Measurements from ENCODE around the gene KRTAP16-1. TPM values are rescaled to one million over a fixed set of nuclear protein-coding genes. Genes with fewer than 3 reads are reported as not detected.
"Not testable (repeated sequence)": the region's sequence is repeated elsewhere in the genome, so short reads cannot be mapped to it uniquely, and the experiment has no call there.

Gene KRTAP16-1
- total RNA-seq, 1 donor from 2014 or later: not detected

GRCh38 chr17:41271858-41272257 lies 37.3 kb downstream of the KRTAP16-1 start:
- H3K36me3 Mint-ChIP-seq (ENCODE audit: low read depth, unreplicated experiment): no peaks in the 10 kb centered on the region
- H3K27me3 Mint-ChIP-seq (ENCODE audit: unreplicated experiment): no peaks in the 10 kb centered on the region
- no peak for TF ChIP-seq CTCF (IDR thresholded peaks at IDR 0.05; ENCODE audit: unreplicated experiment)
- no peaks in the 10 kb centered on the region for H3K9me3 Mint-ChIP-seq (ENCODE audit: unreplicated experiment)
- H3K27ac Mint-ChIP-seq (ENCODE audit: unreplicated experiment): no peak overlapping the region
- no peak for DNase-seq (ENCODE audit: low spot score)
- H3K4me3 Mint-ChIP-seq (ENCODE audit: unreplicated experiment): no peak overlapping the region
- H3K4me1 Mint-ChIP-seq (ENCODE audit: unreplicated experiment): no peaks in the 10 kb centered on the region

GRCh38 chr17:41271323-41271722 lies 37.8 kb downstream of the KRTAP16-1 start:
- DNase-seq (ENCODE audit: low spot score); H3K4me1 Mint-ChIP-seq (ENCODE audit: unreplicated experiment); H3K4me3 Mint-ChIP-seq (ENCODE audit: unreplicated experiment); H3K27ac Mint-ChIP-seq (ENCODE audit: unreplicated experiment); H3K27me3 Mint-ChIP-seq (ENCODE audit: unreplicated experiment); H3K36me3 Mint-ChIP-seq (ENCODE audit: low read depth, unreplicated experiment); H3K9me3 Mint-ChIP-seq (ENCODE audit: unreplicated experiment): not testable (repeated sequence)

DNA sequence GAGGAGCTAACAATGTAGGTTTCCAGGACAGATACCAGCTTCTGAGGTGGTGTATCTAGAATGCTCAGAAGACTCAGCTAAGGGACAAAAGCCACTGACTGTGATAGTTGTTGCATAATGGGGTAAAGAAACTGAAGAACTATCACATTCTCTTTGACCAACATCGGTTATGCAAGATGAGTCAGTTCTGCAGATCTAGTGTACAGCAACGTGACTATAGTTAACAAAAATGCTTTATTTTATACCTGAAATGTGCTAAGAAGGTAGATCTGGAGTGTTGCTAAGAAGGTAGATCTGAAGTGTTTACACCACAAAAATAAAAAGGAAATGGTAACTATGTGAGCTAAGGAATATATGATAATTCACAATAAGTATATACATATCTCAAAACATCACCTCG lies 41.4 kb downstream of the KRTAP16-1 start:
- H3K36me3 Mint-ChIP-seq (ENCODE audit: low read depth, unreplicated experiment): no peaks in the 10 kb centered on the region
- H3K27me3 Mint-ChIP-seq (ENCODE audit: unreplicated experiment): no peaks in the 10 kb centered on the region
- H3K4me3 Mint-ChIP-seq (ENCODE audit: unreplicated experiment): no peak overlapping the region
- no peak overlapping the region for H3K27ac Mint-ChIP-seq (ENCODE audit: unreplicated experiment)
- no peaks in the 10 kb centered on the region for H3K9me3 Mint-ChIP-seq (ENCODE audit: unreplicated experiment)
- DNase-seq (ENCODE audit: low spot score): no peak
- H3K4me1 Mint-ChIP-seq (ENCODE audit: unreplicated experiment): no peaks in the 10 kb centered on the region
- TF ChIP-seq CTCF (IDR thresholded peaks at IDR 0.05; ENCODE audit: unreplicated experiment): no peak

GRCh38 chr17:41265078-41265477 lies 44.0 kb downstream of the KRTAP16-1 start, which contains the start of gene KRTAP9-6:
KRTAP9-6 (plus strand) TSS chr17:41265378; CDS start chr17:41265378, 0 bp downstream.
- H3K27me3 Mint-ChIP-seq (ENCODE audit: unreplicated experiment): no peaks in the 10 kb centered on the region
- H3K4me1 Mint-ChIP-seq (ENCODE audit: unreplicated experiment): no peaks in the 10 kb centered on the region
- TF ChIP-seq CTCF (IDR thresholded peaks at IDR 0.05; ENCODE audit: unreplicated experiment): no peak

GRCh38 chr17:41264599-41264998 lies 44.5 kb downstream of the KRTAP16-1 start:
- H3K9me3 Mint-ChIP-seq (ENCODE audit: unreplicated experiment): no peaks in the 10 kb centered on the region
- no peaks in the 10 kb centered on the region for H3K27me3 Mint-ChIP-seq (ENCODE audit: unreplicated experiment)
- no peak for DNase-seq (ENCODE audit: low spot score)

More at GRCh38 chr17:41265078-41265477, 44.0 kb downstream of the KRTAP16-1 start, which contains the start of gene KRTAP9-6:
- no peak within 1 kb of the TSS for H3K27ac Mint-ChIP-seq (ENCODE audit: unreplicated experiment)
- no peak for DNase-seq (ENCODE audit: low spot score)
- no peaks in the 10 kb centered on the region for H3K9me3 Mint-ChIP-seq (ENCODE audit: unreplicated experiment)
- H3K4me3 Mint-ChIP-seq (ENCODE audit: unreplicated experiment): no peak within 1 kb of the TSS
- no peaks in the 10 kb centered on the region for H3K36me3 Mint-ChIP-seq (ENCODE audit: low read depth, unreplicated experiment)

More at GRCh38 chr17:41264599-41264998, 44.5 kb downstream of the KRTAP16-1 start:
- no peaks in the 10 kb centered on the region for H3K36me3 Mint-ChIP-seq (ENCODE audit: low read depth, unreplicated experiment)
- H3K4me1 Mint-ChIP-seq (ENCODE audit: unreplicated experiment): no peaks in the 10 kb centered on the region
- H3K4me3 Mint-ChIP-seq (ENCODE audit: unreplicated experiment): no peak overlapping the region
- no peak for TF ChIP-seq CTCF (IDR thresholded peaks at IDR 0.05; ENCODE audit: unreplicated experiment)
- H3K27ac Mint-ChIP-seq (ENCODE audit: unreplicated experiment): no peak overlapping the region

Data from endothelial cell (in vitro differentiated cells).